ENCODE data around the gene THY1. TPM values are rescaled to one million over a fixed set of nuclear protein-coding genes. Genes with fewer than 3 reads are reported as not detected.

Gene THY1
- total RNA-seq, 1 experiment from 2014 or later: 1.1 TPM

DNA sequence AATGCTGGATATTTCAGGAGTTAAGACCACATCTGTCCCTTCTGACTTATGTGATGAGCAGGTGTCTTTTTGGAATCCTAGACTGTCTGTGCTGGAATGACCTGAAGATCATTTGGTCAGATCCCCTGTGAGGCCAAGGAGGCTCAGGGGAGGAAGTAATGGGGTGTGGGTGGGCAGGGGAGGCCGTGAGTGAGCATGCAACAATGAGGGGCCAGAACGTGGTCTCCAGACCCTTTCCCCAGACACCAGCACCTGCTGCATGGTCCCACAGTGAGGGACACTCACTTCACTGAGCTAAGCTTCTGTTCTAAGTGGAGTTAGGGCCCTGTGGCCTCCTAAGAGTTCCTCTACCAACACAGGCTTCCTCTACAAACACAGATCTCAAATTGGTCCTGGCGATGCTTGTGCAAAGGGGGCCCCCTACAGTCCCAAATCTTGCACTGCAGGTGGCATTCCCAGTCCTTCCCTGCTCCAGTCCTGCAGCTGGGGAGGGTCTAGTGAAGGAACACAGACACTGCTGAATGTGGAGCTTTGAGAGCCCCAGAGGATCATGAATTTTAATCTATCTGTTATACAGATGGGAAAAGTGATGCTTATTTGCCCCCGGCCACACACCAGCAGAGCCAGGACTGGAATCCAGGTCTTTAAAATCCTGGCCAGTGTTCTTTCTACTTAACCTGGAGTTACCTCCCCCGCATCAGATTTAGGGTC lies 48.9 kb downstream of the THY1 start:
- peak; percentile 80 for ATAC-seq
- peaks cover 19 to 39% of the 10 kb centered on the region in 2 experiments for H3K4me1 ChIP-seq (ENCODE audit: control insufficient read depth in 1 of 2, insufficient read depth in 2 of 2, low read length in 2 of 2)
- ChIA-PET RAD21 (ENCODE audit: low non-redundant PET in 1 of 2, low total read pairs in 2 of 2, uncharacterized antibody in 2 of 2, unreplicated experiment in 2 of 2) (interaction anchor here (0.6 to 0.9 kb wide), 2 partner anchors 18 kb away, joined by 3 to 4 read pairs; no protein-coding TSS in a partner anchor), CTCF (interaction anchor here (0.5 to 7.5 kb wide), 11 partner anchors 9 to 732 kb away, joined by 3 to 54 read pairs (median 5); partner anchors contain the start of genes CBL, DPAGT1 and NLRX1), POLR2A (interaction anchor here (1.4 kb wide), 1 partner anchor 36 kb away, joined by 3 read pairs; no protein-coding TSS in a partner anchor)
- TF ChIP-seq CBX3 (IDR thresholded peaks at IDR 0.05; ENCODE audit: low read depth) (no peak), EZH2phosphoT487 (IDR thresholded peaks at IDR 0.05; ENCODE audit: borderline replicate concordance) (no peak), JUND (IDR thresholded peaks at IDR 0.05) (no peak), RAD21 (IDR thresholded peaks at IDR 0.05; ENCODE audit: low read depth) (peak; percentile 96), YY1 (IDR thresholded peaks at IDR 0.05; ENCODE audit: extremely low read depth, insufficient replicate concordance, low read depth, low read length) (peak; percentile 37)
- TF ChIP-seq, protein P1, sequence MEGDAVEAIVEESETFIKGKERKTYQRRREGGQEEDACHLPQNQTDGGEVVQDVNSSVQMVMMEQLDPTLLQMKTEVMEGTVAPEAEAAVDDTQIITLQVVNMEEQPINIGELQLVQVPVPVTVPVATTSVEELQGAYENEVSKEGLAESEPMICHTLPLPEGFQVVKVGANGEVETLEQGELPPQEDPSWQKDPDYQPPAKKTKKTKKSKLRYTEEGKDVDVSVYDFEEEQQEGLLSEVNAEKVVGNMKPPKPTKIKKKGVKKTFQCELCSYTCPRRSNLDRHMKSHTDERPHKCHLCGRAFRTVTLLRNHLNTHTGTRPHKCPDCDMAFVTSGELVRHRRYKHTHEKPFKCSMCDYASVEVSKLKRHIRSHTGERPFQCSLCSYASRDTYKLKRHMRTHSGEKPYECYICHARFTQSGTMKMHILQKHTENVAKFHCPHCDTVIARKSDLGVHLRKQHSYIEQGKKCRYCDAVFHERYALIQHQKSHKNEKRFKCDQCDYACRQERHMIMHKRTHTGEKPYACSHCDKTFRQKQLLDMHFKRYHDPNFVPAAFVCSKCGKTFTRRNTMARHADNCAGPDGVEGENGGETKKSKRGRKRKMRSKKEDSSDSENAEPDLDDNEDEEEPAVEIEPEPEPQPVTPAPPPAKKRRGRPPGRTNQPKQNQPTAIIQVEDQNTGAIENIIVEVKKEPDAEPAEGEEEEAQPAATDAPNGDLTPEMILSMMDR (IDR thresholded peaks at IDR 0.05 in 2 of 3, conservative IDR thresholded peaks at IDR 0.05 in 1 of 3; ENCODE audit: borderline replicate concordance in 1 of 3, insufficient read depth in 1 of 3, low read depth in 2 of 3, low read length in 2 of 3): peak; percentile 94 to 96 (median 95)
- TF ChIP-seq, protein P2, sequence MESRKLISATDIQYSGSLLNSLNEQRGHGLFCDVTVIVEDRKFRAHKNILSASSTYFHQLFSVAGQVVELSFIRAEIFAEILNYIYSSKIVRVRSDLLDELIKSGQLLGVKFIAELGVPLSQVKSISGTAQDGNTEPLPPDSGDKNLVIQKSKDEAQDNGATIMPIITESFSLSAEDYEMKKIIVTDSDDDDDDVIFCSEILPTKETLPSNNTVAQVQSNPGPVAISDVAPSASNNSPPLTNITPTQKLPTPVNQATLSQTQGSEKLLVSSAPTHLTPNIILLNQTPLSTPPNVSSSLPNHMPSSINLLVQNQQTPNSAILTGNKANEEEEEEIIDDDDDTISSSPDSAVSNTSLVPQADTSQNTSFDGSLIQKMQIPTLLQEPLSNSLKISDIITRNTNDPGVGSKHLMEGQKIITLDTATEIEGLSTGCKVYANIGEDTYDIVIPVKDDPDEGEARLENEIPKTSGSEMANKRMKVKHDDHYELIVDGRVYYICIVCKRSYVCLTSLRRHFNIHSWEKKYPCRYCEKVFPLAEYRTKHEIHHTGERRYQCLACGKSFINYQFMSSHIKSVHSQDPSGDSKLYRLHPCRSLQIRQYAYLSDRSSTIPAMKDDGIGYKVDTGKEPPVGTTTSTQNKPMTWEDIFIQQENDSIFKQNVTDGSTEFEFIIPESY (IDR thresholded peaks at IDR 0.05; ENCODE audit: extremely low read depth, insufficient replicate concordance, low read length): no peak
- no peaks in the 10 kb centered on the region for H3K9me3 ChIP-seq (ENCODE audit: control insufficient read depth in 1 of 2, insufficient read depth in 1 of 2, low read depth in 1 of 2, low read length in 2 of 2)
- no peaks in the 10 kb centered on the region for H3K79me2 ChIP-seq (ENCODE audit: insufficient read depth, low read length)
- H3K27ac ChIP-seq (ENCODE audit: low read depth, low read length): no peak overlapping the region
- no peaks in the 10 kb centered on the region for H3K27me3 ChIP-seq (ENCODE audit: insufficient read depth, low read length)
- H3K4me3 ChIP-seq (replicated peaks in 1 of 2; ENCODE audit: low read depth in 1 of 2, low read length in 2 of 2): no peak overlapping the region
- no TSS peak for BruUV-seq (replicated peaks)
- no peaks in the 10 kb centered on the region for H4K20me1 ChIP-seq (ENCODE audit: insufficient read depth)
- H3K9me2 ChIP-seq (ENCODE audit: insufficient read depth): no peaks in the 10 kb centered on the region
- H3K36me3 ChIP-seq (ENCODE audit: control insufficient read depth in 1 of 2, insufficient read depth in 2 of 2, low read length in 2 of 2): no peaks in the 10 kb centered on the region
- no peak overlapping the region for H3K4me2 ChIP-seq (ENCODE audit: low read length)
- no peak for DNase-seq (ENCODE audit: low read depth, low spot score)
- no peak overlapping the region for H2AFZ ChIP-seq (ENCODE audit: low read depth, low read length, poor library complexity, severe bottlenecking)
- H3K9ac ChIP-seq (ENCODE audit: low read length): no peak overlapping the region
- intact Hi-C loops (cut with micrococcal nuclease): loop anchor here (1.0 kb wide), 1 partner anchor 18 kb away; no protein-coding TSS in a partner anchor
